K562 (cell line): Measurements from ENCODE around the gene PPCDC. TPM values are rescaled to one million over a fixed set of nuclear protein-coding genes. Genes with fewer than 3 reads are reported as not detected.

Experiments used
- ATAC-seq: fragments of 200-7000 bp; cut with Tn5 transposase; 3 replicates; pipeline ENCODE4 v1.9.1; 2020; ENCODE audit warnings: moderate library complexity
- BruUV-seq: library from RNA; stranded (reverse); fragments of 400-500 nt; replicated peaks from 2 replicates; lab custom pipeline; 2021; lab: Mats Ljungman, UMichigan
- CTCF ChIA-PET: fragments of 300-600 bp; formaldehyde crosslinking; extraction: SDS; loops from one replicate; lab custom pipeline; 2021; ENCODE audit warnings: low intra/inter-chr PET ratio; lab: Yijun Ruan, JAX
- POLR2A ChIA-PET: fragments of 300-600, 350-650 bp; sonication (Branson Sonifier 250); formaldehyde crosslinking; extraction: SDS; loops from one replicate; lab custom pipeline; 2021; ENCODE audit warnings: antibody characterized with exemption, inconsistent platforms; lab: Yijun Ruan, JAX
- DNase-seq, 4 experiments: peaks; one replicate each; pipeline versions ENCODE4 v3.0.0 to v3.0.0-alpha.2; 2011 to 2018; ENCODE audit warnings: low spot score in 3 of 4, mixed read lengths in 3 of 4; ENCODE audit errors: extremely low read depth in 1 of 4
- FAIRE-seq: peaks from 2 replicates; lab custom pipeline; 2011; peaks lifted over from hg19 to GRCh38; lab: Jason Lieb, UNC
- H2AFZ ChIP-seq: 2 replicates; pipeline ENCODE4 v1.6.0; 2011; ENCODE audit warnings: low read depth, low read length, control low read depth, inconsistent platforms
- H3K27ac ChIP-seq: fragments of 200-600 bp; 3 replicates; pipeline ENCODE4 v1.8.0; 2011; ENCODE audit warnings: low read depth, mild to moderate bottlenecking, control low read depth, inconsistent platforms, low read length, moderate library complexity, mixed read lengths; ENCODE audit errors: extremely low read depth
- H3K27me3 ChIP-seq, 2 experiments: fragments of 300-600 bp in 1 of 2; 2 replicates in 1 of 2; 3 replicates in 1 of 2; pipeline versions ENCODE4 v1.6.0 to v1.8.0; 2011; ENCODE audit warnings: inconsistent platforms in 2 of 2, low read length in 2 of 2, mild to moderate bottlenecking in 1 of 2, mixed read lengths in 1 of 2, moderate library complexity in 1 of 2; ENCODE audit not compliant: control insufficient read depth in 2 of 2, insufficient read depth in 2 of 2
- H3K36me3 ChIP-seq: fragments of 300-600 bp; 3 replicates; pipeline ENCODE4 v1.8.0; 2011; ENCODE audit warnings: mild to moderate bottlenecking, low read length, inconsistent platforms; ENCODE audit not compliant: control insufficient read depth, insufficient read depth
- H3K4me1 ChIP-seq, 2 experiments: fragments of 200-600 bp in 1 of 2; replicated peaks in 1 of 2; 2 replicates in 1 of 2; 3 replicates in 1 of 2; pipeline versions ENCODE4 v1.5.1 to v1.8.0; 2011; ENCODE audit warnings: inconsistent platforms in 2 of 2, low read length in 2 of 2, mild to moderate bottlenecking in 1 of 2, mixed read lengths in 1 of 2, moderate library complexity in 1 of 2; ENCODE audit not compliant: control insufficient read depth in 2 of 2, insufficient read depth in 2 of 2
- H3K4me2 ChIP-seq: 2 replicates; pipeline ENCODE4 v1.6.1; 2011; ENCODE audit warnings: low read length, control low read depth, inconsistent platforms, mixed read lengths; ENCODE audit not compliant: insufficient read depth
- H3K4me3 ChIP-seq: fragments of 200-600 bp; sonication (generic), shearing (Covaris generic); 2 replicates; pipeline ENCODE4 v1.5.1; 2016; ENCODE audit warnings: control low read depth, inconsistent platforms
- H3K79me2 ChIP-seq: fragments of 200-600 bp; 3 replicates; pipeline ENCODE4 v1.8.0; 2011; ENCODE audit warnings: low read length, inconsistent platforms; ENCODE audit not compliant: control insufficient read depth, insufficient read depth
- H3K9ac ChIP-seq, 2 experiments: 2 replicates each; pipeline versions ENCODE4 v1.6.0 to v1.6.1; 2011; ENCODE audit warnings: low read depth in 2 of 2, low read length in 2 of 2, control low read depth in 1 of 2, inconsistent platforms in 1 of 2, mild to moderate bottlenecking in 1 of 2, mixed read lengths in 1 of 2; ENCODE audit not compliant: insufficient read depth in 1 of 2
- H3K9me1 ChIP-seq: one replicate; pipeline ENCODE4 v1.6.0; 2011; ENCODE audit warnings: inconsistent platforms, mild to moderate bottlenecking, low read length, moderate library complexity; ENCODE audit not compliant: control insufficient read depth, insufficient read depth
- H3K9me3 ChIP-seq: replicated peaks from 2 replicates; pipeline ENCODE4 v1.5.1; 2011; ENCODE audit warnings: low read depth, low read length, inconsistent platforms; ENCODE audit not compliant: control insufficient read depth, insufficient read depth
- H4K20me1 ChIP-seq: replicated peaks from 2 replicates; pipeline ENCODE4 v1.6.1; 2011; ENCODE audit warnings: low read length, inconsistent platforms, mixed read lengths; ENCODE audit not compliant: control insufficient read depth, insufficient read depth
- ZNF584 ChIP-seq: fragments of 200-800 bp; sonication (Bioruptor generic); IDR thresholded peaks from 2 replicates; pipeline ENCODE4 v1.6.1; 2016; ENCODE audit warnings: low read depth, mild to moderate bottlenecking, missing genetic modification characterization, missing compliant biosample characterization
- WGBS: fragments of 100-300 bp; shearing (Covaris generic); methylation state at CpG from one replicate; pipeline ENCODE4 v1.1.6; 2016; ENCODE audit warnings: low coverage, mixed read lengths; ENCODE audit not compliant: insufficient coverage; ENCODE audit errors: missing lambda C conversion rate; 5-methylcytosine and 5-hydroxymethylcytosine counted together
- in situ Hi-C: fragments of 300-500 bp; cut with MboI; formaldehyde crosslinking; loops from 4 replicates; pipeline ENCODE4 v1.15.0; 2018; ENCODE audit warnings: inconsistent platforms, mixed read lengths
- intact Hi-C: fragments of 100-400 bp; cut with micrococcal nuclease; formaldehyde crosslinking; loops from 2 replicates; pipeline ENCODE4 v1.14.2; 2022
- polyA plus RNA-seq, 8 experiments: library from polyadenylated mRNA; depleted of rRNA in 4 of 8; stranded (reverse) in 5 of 8; unstranded in 3 of 8; fragments of >200 nt; fragmentation: Nextera tagmentation in 2 of 8; fragmentation: Illumina TruSeq in 1 of 8; extraction: Ambion mirVana in 2 of 8; extraction: Trizol in 1 of 8; gene quantifications; 2 replicates each; pipeline versions ENCODE4 v1.2.1 to v1.2.3, GENCODE V29; 2011 to 2014; ENCODE audit warnings: inconsistent platforms in 1 of 8, missing spikeins in 1 of 8
- total RNA-seq, 7 experiments: library from RNA; depleted of rRNA in 6 of 7; stranded (reverse); fragments of >200 nt in 6 of 7; fragmentation: Illumina TruSeq in 2 of 7; extraction: Trizol in 2 of 7; gene quantifications; 2 replicates each; pipeline versions ENCODE4 v1.2.1 to v1.2.3, GENCODE V29; 2011 to 2021; ENCODE audit warnings: low replicate concordance in 1 of 7
- TF ChIP-seq, protein P1 (sequence below): sonication (generic); formaldehyde crosslinking; IDR thresholded peaks from 2 replicates; pipeline ENCODE4 v1.8.0; 2022; ENCODE audit warnings: mild to moderate bottlenecking, missing genetic modification reagents
- TF ChIP-seq, protein P2 (sequence below): sonication (generic); formaldehyde crosslinking; IDR thresholded peaks from 2 replicates; pipeline ENCODE4 v1.8.1; 2023; ENCODE audit warnings: mild to moderate bottlenecking, missing genetic modification reagents

PPCDC gene
- total and polyA plus RNA-seq, 9 of the 15 experiments (the other 6 are each of a cell fraction or from before 2014, with no cell fraction given), result 10.9 to 53.6 (median 16.7) TPM

DNA sequence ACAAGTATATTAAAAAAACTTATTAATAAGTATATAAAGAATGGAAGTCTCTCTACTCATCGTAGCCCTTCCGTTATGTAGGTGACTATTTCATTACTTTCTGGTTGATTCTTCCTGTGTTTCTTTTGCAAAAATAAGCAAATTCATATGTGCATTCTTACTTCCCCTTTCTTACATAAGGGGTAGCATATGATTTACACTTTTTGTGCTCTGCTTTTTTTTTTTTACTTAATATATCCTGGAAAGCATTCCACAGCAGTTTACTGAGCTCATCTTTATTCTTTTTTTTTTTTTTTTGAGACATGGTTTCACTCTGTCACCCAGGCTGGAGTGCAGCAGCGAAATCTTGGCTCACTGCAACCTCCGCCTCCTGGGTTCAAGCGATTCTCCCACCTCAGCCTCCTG lies 15.2 kb upstream of the PPCDC start:
- in situ Hi-C loops, result no loop called here
- Histone ChIP-seq H3K27me3 (peaks cover 23 to 56% of the 10 kb centered on the region in 2 experiments; a peak in 4 of 5 replicates), H3K4me2 (no peak overlapping the region)

More for the DNA sequence above, 15.2 kb upstream of the PPCDC start:
- Histone ChIP-seq H3K4me3 (no peak overlapping the region), H3K9me3 (no peaks in the 10 kb centered on the region), H2AFZ (no peak overlapping the region), H3K9me1 (no peaks in the 10 kb centered on the region), H3K4me1 (no peaks in the 10 kb centered on the region; a peak in 1 of 5 replicates), H3K36me3 (no peaks in the 10 kb centered on the region), H3K9ac (no peak overlapping the region), H3K79me2 (no peaks in the 10 kb centered on the region), H3K27ac (no peak overlapping the region), H4K20me1 (no peaks in the 10 kb centered on the region)
- DNase-seq, result no peak
- ATAC-seq, result no peak
- WGBS, result 6% methylated on average over 5 of the region's 5 CpGs
- TF ChIP-seq, protein P1, sequence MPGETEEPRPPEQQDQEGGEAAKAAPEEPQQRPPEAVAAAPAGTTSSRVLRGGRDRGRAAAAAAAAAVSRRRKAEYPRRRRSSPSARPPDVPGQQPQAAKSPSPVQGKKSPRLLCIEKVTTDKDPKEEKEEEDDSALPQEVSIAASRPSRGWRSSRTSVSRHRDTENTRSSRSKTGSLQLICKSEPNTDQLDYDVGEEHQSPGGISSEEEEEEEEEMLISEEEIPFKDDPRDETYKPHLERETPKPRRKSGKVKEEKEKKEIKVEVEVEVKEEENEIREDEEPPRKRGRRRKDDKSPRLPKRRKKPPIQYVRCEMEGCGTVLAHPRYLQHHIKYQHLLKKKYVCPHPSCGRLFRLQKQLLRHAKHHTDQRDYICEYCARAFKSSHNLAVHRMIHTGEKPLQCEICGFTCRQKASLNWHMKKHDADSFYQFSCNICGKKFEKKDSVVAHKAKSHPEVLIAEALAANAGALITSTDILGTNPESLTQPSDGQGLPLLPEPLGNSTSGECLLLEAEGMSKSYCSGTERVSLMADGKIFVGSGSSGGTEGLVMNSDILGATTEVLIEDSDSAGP (CRISPR knock-in tag), result no peak
- TF ChIP-seq, protein P2, sequence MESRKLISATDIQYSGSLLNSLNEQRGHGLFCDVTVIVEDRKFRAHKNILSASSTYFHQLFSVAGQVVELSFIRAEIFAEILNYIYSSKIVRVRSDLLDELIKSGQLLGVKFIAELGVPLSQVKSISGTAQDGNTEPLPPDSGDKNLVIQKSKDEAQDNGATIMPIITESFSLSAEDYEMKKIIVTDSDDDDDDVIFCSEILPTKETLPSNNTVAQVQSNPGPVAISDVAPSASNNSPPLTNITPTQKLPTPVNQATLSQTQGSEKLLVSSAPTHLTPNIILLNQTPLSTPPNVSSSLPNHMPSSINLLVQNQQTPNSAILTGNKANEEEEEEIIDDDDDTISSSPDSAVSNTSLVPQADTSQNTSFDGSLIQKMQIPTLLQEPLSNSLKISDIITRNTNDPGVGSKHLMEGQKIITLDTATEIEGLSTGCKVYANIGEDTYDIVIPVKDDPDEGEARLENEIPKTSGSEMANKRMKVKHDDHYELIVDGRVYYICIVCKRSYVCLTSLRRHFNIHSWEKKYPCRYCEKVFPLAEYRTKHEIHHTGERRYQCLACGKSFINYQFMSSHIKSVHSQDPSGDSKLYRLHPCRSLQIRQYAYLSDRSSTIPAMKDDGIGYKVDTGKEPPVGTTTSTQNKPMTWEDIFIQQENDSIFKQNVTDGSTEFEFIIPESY (CRISPR knock-in tag), result no peak
- no peak for TF ChIP-seq ZNF584
- ChIA-PET POLR2A (no interaction called here), CTCF (no interaction called here)
- BruUV-seq, result no TSS peak
- intact Hi-C loops, result no loop called here
- no peak for FAIRE-seq
